Stimulated activated CD8-positive, alpha-beta memory T cell treated with anti-CD3 and anti-CD28 coated beads, Interleukin-4, amount 100 ng/mL, for 1 hour (primary cell): ENCODE measurements around the gene PRXL2C.
"Not testable (repeated sequence)": the region's sequence is repeated elsewhere in the genome, so short reads cannot be mapped to it uniquely, and the experiment has no call there.

Source experiments
- DNase-seq, 2 donors: peaks; one replicate each; pipeline ENCODE4 v3.0.0-alpha.2; 2020; ENCODE audit warnings: low read depth in 2 of 2, low spot score in 1 of 2

The PRXL2C gene

GRCh38 chr9:96655198-96655851 is at the start of gene PRXL2C:
PRXL2C (minus strand) TSS chr9:96655317; CDS start chr9:96655281, 36 bp downstream.
- peak; percentile 56 to 70 for DNase-seq

GRCh38 chr9:96700721-96701375 is 45.7 kb upstream of the PRXL2C start:
- DNase-seq = not testable (repeated sequence)

GRCh38 chr9:96691326-96691725 is 36.2 kb upstream of the PRXL2C start:
- DNase-seq = no peak

GRCh38 chr9:96688745-96689464 is 33.8 kb upstream of the PRXL2C start:
- DNase-seq = no peak

- no peak for DNase-seq
These were observed 33.1 kb upstream of the PRXL2C start for GRCh38 chr9:96688187-96688586.

GRCh38 chr9:96686638-96687335 is 31.7 kb upstream of the PRXL2C start:
- peak; percentile 39 to 44 for DNase-seq

- no peak for DNase-seq
These were observed 25.8 kb upstream of the PRXL2C start for GRCh38 chr9:96680812-96681499.

GRCh38 chr9:96674906-96675538 is 19.9 kb upstream of the PRXL2C start:
- DNase-seq = no peak

GRCh38 chr9:96673786-96674185 is 18.7 kb upstream of the PRXL2C start:
- not testable (repeated sequence) for DNase-seq

- DNase-seq = no peak
These were observed 13.9 kb upstream of the PRXL2C start for GRCh38 chr9:96668868-96669534.

GRCh38 chr9:96667363-96667728 is 12.2 kb upstream of the PRXL2C start:
- no peak for DNase-seq

GRCh38 chr9:96666653-96667362 is 11.7 kb upstream of the PRXL2C start:
- not testable (repeated sequence) for DNase-seq

- DNase-seq = no peak
These were observed 10.7 kb upstream of the PRXL2C start for GRCh38 chr9:96665789-96666188.

- DNase-seq = no peak
These were observed 8.5 kb upstream of the PRXL2C start for GRCh38 chr9:96663506-96664120.

- DNase-seq = no peak
These were observed 6.6 kb upstream of the PRXL2C start for GRCh38 chr9:96661711-96662110.

- DNase-seq = no peak
These were observed 5.7 kb upstream of the PRXL2C start for GRCh38 chr9:96660692-96661248.

GRCh38 chr9:96654450-96655197 is 493 bp downstream of the PRXL2C start:
- peak; percentile 36 to 57 for DNase-seq

GRCh38 chr9:96651626-96652025 is 3.5 kb downstream of the PRXL2C start:
- no peak for DNase-seq
